GM10266 (cell line): ENCODE results near the gene LTF.

Experiments
- DNase-seq: peaks from one replicate; pipeline ENCODE4 v3.0.0; 2012; ENCODE audit errors: extremely low spot score
- TF ChIP-seq, protein P1 (sequence below): IDR thresholded peaks from 2 replicates; pipeline ENCODE4 v1.5.1; 2012; ENCODE audit warnings: mild to moderate bottlenecking, low read depth; ENCODE audit not compliant: control insufficient read depth, insufficient read depth; ENCODE audit errors: missing control alignments

LTF gene

DNA sequence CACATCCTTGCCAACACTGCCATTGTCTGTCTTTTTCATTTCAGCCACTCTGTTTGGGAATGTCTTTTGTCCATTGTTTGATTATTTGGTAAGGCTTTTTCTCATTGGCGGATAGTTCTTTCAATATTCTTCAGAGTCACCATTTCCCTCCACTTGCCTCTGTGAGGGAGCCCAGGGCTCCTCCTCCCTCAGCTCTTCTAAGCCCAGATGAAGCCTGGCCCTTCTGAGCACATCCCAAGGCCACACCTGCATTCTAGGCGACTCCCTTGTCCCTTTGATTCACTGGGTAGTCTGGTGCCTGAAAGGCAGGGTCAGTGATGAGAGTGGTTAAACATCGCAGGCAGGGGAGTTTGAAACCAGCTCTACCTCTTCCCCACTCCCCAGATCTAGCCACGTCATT, 12.4 kb upstream of the LTF start:
- DNase-seq = no peak
- TF ChIP-seq, protein P1, sequence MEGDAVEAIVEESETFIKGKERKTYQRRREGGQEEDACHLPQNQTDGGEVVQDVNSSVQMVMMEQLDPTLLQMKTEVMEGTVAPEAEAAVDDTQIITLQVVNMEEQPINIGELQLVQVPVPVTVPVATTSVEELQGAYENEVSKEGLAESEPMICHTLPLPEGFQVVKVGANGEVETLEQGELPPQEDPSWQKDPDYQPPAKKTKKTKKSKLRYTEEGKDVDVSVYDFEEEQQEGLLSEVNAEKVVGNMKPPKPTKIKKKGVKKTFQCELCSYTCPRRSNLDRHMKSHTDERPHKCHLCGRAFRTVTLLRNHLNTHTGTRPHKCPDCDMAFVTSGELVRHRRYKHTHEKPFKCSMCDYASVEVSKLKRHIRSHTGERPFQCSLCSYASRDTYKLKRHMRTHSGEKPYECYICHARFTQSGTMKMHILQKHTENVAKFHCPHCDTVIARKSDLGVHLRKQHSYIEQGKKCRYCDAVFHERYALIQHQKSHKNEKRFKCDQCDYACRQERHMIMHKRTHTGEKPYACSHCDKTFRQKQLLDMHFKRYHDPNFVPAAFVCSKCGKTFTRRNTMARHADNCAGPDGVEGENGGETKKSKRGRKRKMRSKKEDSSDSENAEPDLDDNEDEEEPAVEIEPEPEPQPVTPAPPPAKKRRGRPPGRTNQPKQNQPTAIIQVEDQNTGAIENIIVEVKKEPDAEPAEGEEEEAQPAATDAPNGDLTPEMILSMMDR = no peak

DNA sequence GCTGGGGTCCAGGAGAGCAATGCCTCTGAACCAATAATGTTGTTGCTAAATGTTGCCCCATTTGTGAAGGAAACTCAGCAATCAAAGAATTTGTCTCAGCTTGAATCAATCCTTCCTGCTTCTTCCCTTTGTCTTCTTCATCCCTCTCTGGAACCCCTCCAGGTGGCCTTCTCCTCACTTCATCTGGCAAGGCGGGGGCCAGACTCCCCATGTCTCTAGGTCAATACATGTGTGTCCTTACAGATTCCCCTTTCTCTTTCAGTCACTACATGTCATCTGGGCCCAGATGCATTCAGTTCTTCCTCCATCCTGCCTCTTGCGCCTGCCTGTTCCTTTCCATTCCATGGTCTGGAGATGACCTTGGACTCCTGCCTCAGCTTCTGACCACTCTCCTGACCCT, 8.0 kb upstream of the LTF start:
- TF ChIP-seq, protein P1 = no peak
- no peak for DNase-seq

DNA sequence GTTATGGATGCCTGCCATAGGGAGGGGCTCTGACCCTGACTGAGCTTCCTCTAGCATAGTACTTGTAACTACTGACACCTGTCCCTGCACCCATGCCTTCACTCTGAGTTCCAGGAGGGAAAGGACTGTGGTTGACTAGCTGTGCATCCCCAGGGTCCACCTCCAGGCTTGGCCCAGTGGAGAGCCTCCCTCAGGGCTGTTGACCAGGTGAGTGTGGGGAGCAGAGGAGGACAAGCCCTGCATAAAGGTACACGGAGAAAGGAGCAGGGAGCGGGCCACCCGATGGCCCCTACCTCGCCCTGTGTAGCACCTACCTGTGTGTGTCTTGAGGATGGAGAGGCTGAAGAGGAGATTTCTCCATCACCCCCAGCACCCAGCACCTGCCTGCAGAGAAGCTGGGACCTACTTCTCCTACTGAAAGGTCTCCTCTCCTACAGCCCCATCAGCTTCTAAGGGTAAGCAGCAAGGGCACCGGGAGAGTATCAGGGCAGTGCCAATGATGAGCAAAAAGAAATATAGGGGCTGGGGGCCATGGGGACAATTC, 6.7 kb upstream of the LTF start:
- no peak for DNase-seq
- TF ChIP-seq, protein P1 = no peak

DNA sequence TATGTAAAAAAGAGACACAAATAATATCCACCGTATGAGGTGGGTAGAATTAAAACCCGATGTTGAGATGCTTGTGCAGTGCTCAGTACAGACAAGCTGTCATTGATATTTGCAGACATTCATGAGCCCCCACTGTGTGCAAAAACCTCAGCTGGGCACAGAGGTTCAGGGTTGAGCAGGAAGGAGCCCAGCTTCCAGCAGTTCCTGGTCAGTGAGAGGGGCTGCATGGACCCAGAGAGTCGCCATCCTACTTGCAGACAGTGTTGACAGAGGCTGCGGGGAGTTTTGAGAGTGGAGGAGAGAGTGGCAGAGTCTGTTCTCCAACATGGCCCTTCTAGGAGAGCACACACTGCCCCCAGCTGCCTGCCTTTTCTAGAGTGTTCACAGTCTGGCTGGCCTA, 6.1 kb upstream of the LTF start:
- DNase-seq = no peak
- TF ChIP-seq, protein P1 = no peak

DNA sequence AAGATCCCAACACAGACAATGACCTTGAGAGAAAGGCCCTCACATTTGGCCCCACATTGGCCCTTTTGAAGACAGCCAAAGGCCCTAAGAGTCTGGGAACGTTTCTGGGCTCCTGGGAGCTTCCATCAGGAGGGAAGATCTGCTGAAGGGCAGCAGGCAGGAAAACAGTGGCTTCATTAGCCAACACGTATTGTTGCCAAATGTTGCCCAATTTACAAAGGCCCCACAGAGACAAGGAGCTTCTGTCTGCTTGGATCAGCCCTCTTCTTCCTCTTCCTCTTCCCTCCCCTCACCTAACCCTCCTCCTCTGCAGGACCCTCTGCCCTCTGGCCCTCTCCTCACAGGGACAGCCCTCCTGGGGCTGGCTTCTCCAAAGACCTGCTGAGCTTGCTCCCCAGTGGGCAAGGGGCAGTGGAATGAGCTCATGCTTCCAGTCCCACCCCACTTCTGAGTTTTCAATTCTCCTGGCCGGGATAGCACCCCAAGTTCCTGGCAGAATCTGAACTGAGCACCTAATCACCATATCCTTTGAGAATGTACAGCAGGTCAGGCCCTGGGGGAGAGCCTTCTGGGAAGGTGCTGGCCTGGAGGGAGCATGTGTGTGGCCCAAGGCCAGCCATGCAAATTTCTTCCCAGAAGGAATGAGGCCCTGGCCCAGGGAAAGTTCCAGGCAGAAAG, 5.1 kb upstream of the LTF start:
- TF ChIP-seq, protein P1 = no peak
- no peak for DNase-seq

DNA sequence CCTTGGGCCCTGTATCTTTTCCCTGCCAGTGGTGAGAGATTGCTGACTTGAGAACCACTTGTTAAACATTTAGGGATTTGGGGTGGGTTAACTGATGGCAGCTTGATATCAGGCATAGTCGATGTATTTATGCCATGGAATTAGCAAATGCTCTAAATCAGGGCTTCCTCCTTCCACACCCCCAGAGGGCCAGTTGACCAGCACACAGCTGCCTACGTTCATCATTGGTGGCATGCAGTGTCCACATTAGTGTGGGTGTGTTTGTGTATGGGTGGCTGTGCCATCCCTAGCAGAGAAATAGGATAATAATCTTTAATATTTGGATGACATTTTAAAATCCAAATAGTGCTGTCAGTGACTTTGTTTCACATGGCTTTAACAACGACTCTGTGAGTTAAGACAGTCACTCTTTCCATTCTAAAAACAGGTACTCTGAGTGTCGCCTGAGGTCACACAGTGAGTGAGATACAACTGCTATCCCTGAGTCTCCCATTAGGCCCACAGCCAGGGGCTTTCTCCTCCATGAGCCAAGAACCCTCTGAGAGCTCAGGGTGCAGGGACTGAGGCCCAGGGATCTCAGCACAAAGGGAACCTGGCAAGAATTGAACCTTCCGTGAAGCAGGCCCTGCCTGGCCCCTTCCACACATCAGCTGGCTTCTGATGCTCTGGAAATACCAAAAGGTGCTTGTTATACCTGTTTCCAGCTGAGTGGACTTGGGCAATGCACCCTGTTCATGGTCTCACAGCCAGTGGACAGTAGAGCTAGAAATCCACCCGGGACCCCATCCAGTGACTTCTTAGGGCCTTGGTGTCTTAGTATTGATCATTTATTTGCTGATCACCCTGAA, 4.3 kb upstream of the LTF start:
- TF ChIP-seq, protein P1 = no peak

DNA sequence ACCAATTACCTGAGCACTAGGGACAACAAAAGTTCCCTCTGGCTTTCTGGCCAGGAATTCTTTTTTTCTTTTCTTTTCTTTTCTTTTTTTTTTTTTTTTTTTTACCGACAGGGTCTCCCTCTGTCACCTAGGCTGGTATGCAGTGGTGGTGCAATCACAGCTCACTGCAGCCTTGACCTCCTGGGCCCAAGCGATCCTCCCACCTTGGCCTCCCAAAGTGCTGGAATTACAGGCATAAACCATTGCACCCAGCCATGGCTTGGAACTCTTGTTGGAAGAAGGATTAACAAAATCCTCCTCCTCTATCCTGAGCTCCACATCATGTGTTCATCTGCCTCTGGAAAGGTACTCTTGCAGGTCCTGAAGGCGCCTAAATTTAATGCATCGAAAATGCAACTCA, 2.9 kb upstream of the LTF start:
- TF ChIP-seq, protein P1 = no peak
- no peak for DNase-seq

More for the DNA sequence above, 4.3 kb upstream of the LTF start:
- no peak for DNase-seq
